K562 (cell line): Measurements from ENCODE around the gene ERCC1. TPM values are rescaled to one million over a fixed set of nuclear protein-coding genes. Genes with fewer than 3 reads are reported as not detected.

Experiments used
- ATAC-seq: fragments of 200-7000 bp; cut with Tn5 transposase; 3 replicates; pipeline ENCODE4 v1.9.1; 2020; ENCODE audit warnings: moderate library complexity
- BruUV-seq: library from RNA; stranded (reverse); fragments of 400-500 nt; replicated peaks from 2 replicates; lab custom pipeline; 2021; lab: Mats Ljungman, UMichigan
- CTCF ChIA-PET: fragments of 300-600 bp; formaldehyde crosslinking; extraction: SDS; loops from one replicate; lab custom pipeline; 2021; ENCODE audit warnings: low intra/inter-chr PET ratio; lab: Yijun Ruan, JAX
- POLR2A ChIA-PET: fragments of 300-600, 350-650 bp; sonication (Branson Sonifier 250); formaldehyde crosslinking; extraction: SDS; loops from one replicate; lab custom pipeline; 2021; ENCODE audit warnings: antibody characterized with exemption, inconsistent platforms; lab: Yijun Ruan, JAX
- DNase-seq, 4 experiments: peaks; one replicate each; pipeline versions ENCODE4 v3.0.0 to v3.0.0-alpha.2; 2011 to 2018; ENCODE audit warnings: low spot score in 3 of 4, mixed read lengths in 3 of 4; ENCODE audit errors: extremely low read depth in 1 of 4
- FAIRE-seq: peaks from 2 replicates; lab custom pipeline; 2011; peaks lifted over from hg19 to GRCh38; lab: Jason Lieb, UNC
- H2AFZ ChIP-seq: 2 replicates; pipeline ENCODE4 v1.6.0; 2011; ENCODE audit warnings: low read depth, low read length, control low read depth, inconsistent platforms
- H3K27ac ChIP-seq: fragments of 200-600 bp; 3 replicates; pipeline ENCODE4 v1.8.0; 2011; ENCODE audit warnings: low read depth, mild to moderate bottlenecking, control low read depth, inconsistent platforms, low read length, moderate library complexity, mixed read lengths; ENCODE audit errors: extremely low read depth
- H3K27me3 ChIP-seq, 2 experiments: fragments of 300-600 bp in 1 of 2; 2 replicates in 1 of 2; 3 replicates in 1 of 2; pipeline versions ENCODE4 v1.6.0 to v1.8.0; 2011; ENCODE audit warnings: inconsistent platforms in 2 of 2, low read length in 2 of 2, mild to moderate bottlenecking in 1 of 2, mixed read lengths in 1 of 2, moderate library complexity in 1 of 2; ENCODE audit not compliant: control insufficient read depth in 2 of 2, insufficient read depth in 2 of 2
- H3K36me3 ChIP-seq: fragments of 300-600 bp; 3 replicates; pipeline ENCODE4 v1.8.0; 2011; ENCODE audit warnings: mild to moderate bottlenecking, low read length, inconsistent platforms; ENCODE audit not compliant: control insufficient read depth, insufficient read depth
- H3K4me1 ChIP-seq, 2 experiments: fragments of 200-600 bp in 1 of 2; replicated peaks in 1 of 2; 2 replicates in 1 of 2; 3 replicates in 1 of 2; pipeline versions ENCODE4 v1.5.1 to v1.8.0; 2011; ENCODE audit warnings: inconsistent platforms in 2 of 2, low read length in 2 of 2, mild to moderate bottlenecking in 1 of 2, mixed read lengths in 1 of 2, moderate library complexity in 1 of 2; ENCODE audit not compliant: control insufficient read depth in 2 of 2, insufficient read depth in 2 of 2
- H3K4me2 ChIP-seq: 2 replicates; pipeline ENCODE4 v1.6.1; 2011; ENCODE audit warnings: low read length, control low read depth, inconsistent platforms, mixed read lengths; ENCODE audit not compliant: insufficient read depth
- H3K4me3 ChIP-seq: fragments of 200-600 bp; sonication (generic), shearing (Covaris generic); 2 replicates; pipeline ENCODE4 v1.5.1; 2016; ENCODE audit warnings: control low read depth, inconsistent platforms
- H3K79me2 ChIP-seq: fragments of 200-600 bp; 3 replicates; pipeline ENCODE4 v1.8.0; 2011; ENCODE audit warnings: low read length, inconsistent platforms; ENCODE audit not compliant: control insufficient read depth, insufficient read depth
- H3K9ac ChIP-seq, 2 experiments: 2 replicates each; pipeline versions ENCODE4 v1.6.0 to v1.6.1; 2011; ENCODE audit warnings: low read depth in 2 of 2, low read length in 2 of 2, control low read depth in 1 of 2, inconsistent platforms in 1 of 2, mild to moderate bottlenecking in 1 of 2, mixed read lengths in 1 of 2; ENCODE audit not compliant: insufficient read depth in 1 of 2
- H3K9me1 ChIP-seq: one replicate; pipeline ENCODE4 v1.6.0; 2011; ENCODE audit warnings: inconsistent platforms, mild to moderate bottlenecking, low read length, moderate library complexity; ENCODE audit not compliant: control insufficient read depth, insufficient read depth
- H3K9me3 ChIP-seq: replicated peaks from 2 replicates; pipeline ENCODE4 v1.5.1; 2011; ENCODE audit warnings: low read depth, low read length, inconsistent platforms; ENCODE audit not compliant: control insufficient read depth, insufficient read depth
- H4K20me1 ChIP-seq: replicated peaks from 2 replicates; pipeline ENCODE4 v1.6.1; 2011; ENCODE audit warnings: low read length, inconsistent platforms, mixed read lengths; ENCODE audit not compliant: control insufficient read depth, insufficient read depth
- ATF7 ChIP-seq: fragments of 450-650 bp; IDR thresholded peaks from 2 replicates; pipeline ENCODE4 v1.7.1; 2014; ENCODE audit warnings: mild to moderate bottlenecking, moderate library complexity
- CC2D1A ChIP-seq: fragments of 450-650 bp; IDR thresholded peaks from 2 replicates; pipeline ENCODE4 v1.6.1; 2017; ENCODE audit warnings: mild to moderate bottlenecking
- CCAR2 ChIP-seq: fragments of 200-400 bp; formaldehyde crosslinking; IDR thresholded peaks from 2 replicates; pipeline ENCODE4 v1.6.1; 2017; ENCODE audit warnings: mild to moderate bottlenecking, low read depth, low read length
- EGR1 ChIP-seq: fragments of 450-650 bp; conservative IDR thresholded peaks from 2 replicates; pipeline ENCODE4 v1.6.1; 2017; ENCODE audit warnings: mild to moderate bottlenecking
- HDAC1 ChIP-seq, 2 experiments: fragments of 450-650 bp; IDR thresholded peaks; 2 replicates each; pipeline ENCODE4 v1.6.1; 2016 to 2017; ENCODE audit warnings: inconsistent platforms in 1 of 2, mild to moderate bottlenecking in 1 of 2, moderate library complexity in 1 of 2
- ID3 ChIP-seq, 2 experiments: fragments of 250-450 bp in 1 of 2; fragments of 450-650 bp in 1 of 2; sonication (Bioruptor Pico) in 1 of 2; IDR thresholded peaks; 2 replicates each; pipeline versions ENCODE4 v1.6.1 to v1.8.0; 2016 to 2021; ENCODE audit warnings: mild to moderate bottlenecking in 2 of 2, moderate library complexity in 2 of 2, missing compliant biosample characterization in 1 of 2, missing genetic modification characterization in 1 of 2
- MEF2A ChIP-seq: IDR thresholded peaks from 2 replicates; pipeline ENCODE4 v1.6.1; 2011; ENCODE audit warnings: low read depth, mild to moderate bottlenecking, low read length, moderate library complexity; ENCODE audit not compliant: control insufficient read depth
- MLLT1 ChIP-seq, 2 experiments: fragments of 450-650 bp; IDR thresholded peaks; 2 replicates each; pipeline ENCODE4 v1.6.1; 2016
- MNT ChIP-seq, 2 experiments: fragments of 450-650 bp; conservative IDR thresholded peaks; 2 replicates each; pipeline ENCODE4 v1.6.1; 2017; ENCODE audit warnings: mild to moderate bottlenecking in 2 of 2, moderate library complexity in 2 of 2
- NEUROD1 ChIP-seq: fragments of 150-350 bp; IDR thresholded peaks from 2 replicates; pipeline ENCODE4 v1.6.1; 2014; ENCODE audit warnings: borderline replicate concordance, low read length, low read depth; ENCODE audit not compliant: partially characterized antibody
- NFRKB ChIP-seq: fragments of 450-650 bp; IDR thresholded peaks from 2 replicates; pipeline ENCODE4 v1.6.1; 2016; ENCODE audit warnings: low read depth
- POLR2AphosphoS2 ChIP-seq: IDR thresholded peaks from 2 replicates; pipeline ENCODE4 v1.6.1; 2012; ENCODE audit warnings: low read length, improper control_type of control experiment
- POLR2H ChIP-seq: IDR thresholded peaks from 2 replicates; pipeline ENCODE4 v1.6.1; 2016; ENCODE audit warnings: missing genetic modification characterization, low read depth, mild to moderate bottlenecking, control low read depth, missing compliant biosample characterization, moderate library complexity
- ZBTB17 ChIP-seq: fragments of 450-650 bp; formaldehyde crosslinking; IDR thresholded peaks from 2 replicates; pipeline ENCODE4 v1.4.0; 2020; ENCODE audit warnings: mild to moderate bottlenecking
- ZFX ChIP-seq: sonication (generic); formaldehyde crosslinking; IDR thresholded peaks from 2 replicates; pipeline ENCODE4 v1.8.0; 2022; ENCODE audit warnings: mild to moderate bottlenecking, missing genetic modification reagents, moderate library complexity
- ZNF41 ChIP-seq: fragments of 250-450 bp; sonication (Bioruptor Pico); conservative IDR thresholded peaks from 2 replicates; pipeline ENCODE4 v1.4.0; 2020; ENCODE audit warnings: mild to moderate bottlenecking
- WGBS: fragments of 100-300 bp; shearing (Covaris generic); methylation state at CpG from one replicate; pipeline ENCODE4 v1.1.6; 2016; ENCODE audit warnings: low coverage, mixed read lengths; ENCODE audit not compliant: insufficient coverage; ENCODE audit errors: missing lambda C conversion rate; 5-methylcytosine and 5-hydroxymethylcytosine counted together
- in situ Hi-C: fragments of 300-500 bp; cut with MboI; formaldehyde crosslinking; loops from 4 replicates; pipeline ENCODE4 v1.15.0; 2018; ENCODE audit warnings: inconsistent platforms, mixed read lengths
- intact Hi-C: fragments of 100-400 bp; cut with micrococcal nuclease; formaldehyde crosslinking; loops from 2 replicates; pipeline ENCODE4 v1.14.2; 2022
- polyA plus RNA-seq, 8 experiments: library from polyadenylated mRNA; depleted of rRNA in 4 of 8; stranded (reverse) in 5 of 8; unstranded in 3 of 8; fragments of >200 nt; fragmentation: Nextera tagmentation in 2 of 8; fragmentation: Illumina TruSeq in 1 of 8; extraction: Ambion mirVana in 2 of 8; extraction: Trizol in 1 of 8; gene quantifications; 2 replicates each; pipeline versions ENCODE4 v1.2.1 to v1.2.3, GENCODE V29; 2011 to 2014; ENCODE audit warnings: inconsistent platforms in 1 of 8, missing spikeins in 1 of 8
- total RNA-seq, 7 experiments: library from RNA; depleted of rRNA in 6 of 7; stranded (reverse); fragments of >200 nt in 6 of 7; fragmentation: Illumina TruSeq in 2 of 7; extraction: Trizol in 2 of 7; gene quantifications; 2 replicates each; pipeline versions ENCODE4 v1.2.1 to v1.2.3, GENCODE V29; 2011 to 2021; ENCODE audit warnings: low replicate concordance in 1 of 7

The ERCC1 gene
- total and polyA plus RNA-seq, 9 of the 15 experiments (the other 6 are each of a cell fraction or from before 2014, with no cell fraction given): 9.3 to 92.6 (median 60.0) TPM

- peaks cover 10 to 27% of the 10 kb centered on the region in 2 experiments for H3K4me1 ChIP-seq
- H2AFZ ChIP-seq: peak within 1 kb of the TSS; percentile 89
- ATAC-seq: peak; percentile 99
- POLR2A ChIA-PET: interaction anchor here (0.6 to 1.2 kb wide), 8 partner anchors 14 to 284 kb away, joined by 3 to 4 read pairs (median 3); no protein-coding TSS in a partner anchor
- no peaks in the 10 kb centered on the region for H3K9me1 ChIP-seq
- in situ Hi-C loops: no loop called here
- H3K36me3 ChIP-seq: peaks cover 21% of the 10 kb centered on the region; the same call in 2 of the 3 replicates
- peak within 1 kb of the TSS; percentile 84 for H3K27ac ChIP-seq
- peak; percentile 99 to 100 (median 100) for DNase-seq
- H3K79me2 ChIP-seq: peaks cover 18% of the 10 kb centered on the region
- peak; percentile 96 for FAIRE-seq
- H3K4me2 ChIP-seq: peak within 1 kb of the TSS; percentile 75
- CTCF ChIA-PET: no interaction called here
- H3K27me3 ChIP-seq: no peaks in the 10 kb centered on the region
- H3K4me3 ChIP-seq: peak within 1 kb of the TSS; percentile 78
- H3K9me3 ChIP-seq: no peaks in the 10 kb centered on the region
- no peaks in the 10 kb centered on the region for H4K20me1 ChIP-seq
- TSS peak; percentile 99 for BruUV-seq
- peak within 1 kb of the TSS; percentile 81 to 100 for H3K9ac ChIP-seq
- intact Hi-C loops: loop anchor here (2.0 kb wide), 1 partner anchor 34 kb away; the partner anchor contains the start of gene PPP1R13L
- WGBS: 3% methylated on average over 42 of the region's 55 CpGs
- peak; percentile 75; the same call in 1 of the 2 replicates for TF ChIP-seq ATF7
- peak; percentile 97 for TF ChIP-seq NFRKB
- TF ChIP-seq POLR2H (tag): peak; percentile 79
- peak; percentile 57; the same call in 1 of the 2 replicates for TF ChIP-seq CC2D1A
- no peak for TF ChIP-seq POLR2AphosphoS2
- no peak for TF ChIP-seq CCAR2
- TF ChIP-seq HDAC1 (IDR thresholded peaks at IDR 0.05): peak in 1 of 2 experiments; percentile 58; a peak in 2 of 4 replicates
- no peak for TF ChIP-seq ID3 (CRISPR knock-in tag; IDR thresholded peaks at IDR 0.05)
- TF ChIP-seq ID3 (tag; IDR thresholded peaks at IDR 0.05): 0 out of 2 replicates have a peak, but pooled peaks have one; percentile 51
- TF ChIP-seq MNT (conservative IDR thresholded peaks at IDR 0.05): 0 out of 4 replicates have a peak, but pooled peaks of 1 of the 2 experiments have one; percentile 44
- TF ChIP-seq EGR1: 0 out of 2 replicates have a peak, but pooled peaks have one; percentile 10
- peak; percentile 94 for TF ChIP-seq NEUROD1
- TF ChIP-seq ZFX (CRISPR knock-in tag): peak; percentile 98
- peak in 1 of 2 experiments; percentile 95; a peak in 3 of 4 replicates for TF ChIP-seq MLLT1 (IDR thresholded peaks at IDR 0.05)
- peak; percentile 93 for TF ChIP-seq ZBTB17
- TF ChIP-seq ZNF41 (CRISPR knock-in tag): no peak
- no peak for TF ChIP-seq MEF2A
Observed at GRCh38 chr19:45370410-45371204, 53.1 kb downstream of the ERCC1 start, which contains the start of gene ERCC2. ERCC2 (minus strand) TSS chr19:45370573; CDS start chr19:45370540, 33 bp downstream.
